ENCODE data around the gene DNMT3A.

The DNMT3A gene

GRCh38 chr2:25201794-25202193 lies 139.9 kb downstream of the DNMT3A start:
- Histone ChIP-seq H2AFZ (ENCODE audit: low read depth, low read length) (no peak overlapping the region), H3K27me3 (ENCODE audit: insufficient read depth, low read length, poor library complexity) (no peaks in the 10 kb centered on the region), H4K20me1 (ENCODE audit: insufficient read depth, low read length) (no peaks in the 10 kb centered on the region), H3K79me2 (ENCODE audit: insufficient read depth, low read length) (no peaks in the 10 kb centered on the region), H3K27ac (ENCODE audit: low read length) (no peak overlapping the region), H3K4me2 (ENCODE audit: insufficient read depth, low read length) (no peak overlapping the region), H3K9me3 (ENCODE audit: insufficient read depth, low read length, severe bottlenecking) (no peaks in the 10 kb centered on the region), H3K4me3 (ENCODE audit: low read depth in 1 of 2, low read length in 2 of 2) (no peak overlapping the region), H3K9ac (ENCODE audit: low read depth, low read length) (no peak overlapping the region), H3K36me3 (ENCODE audit: insufficient read depth, low read length) (no peaks in the 10 kb centered on the region), H3K4me1 (ENCODE audit: insufficient read depth, low read length) (peaks cover 2% of the 10 kb centered on the region)
- DNase-seq (no peak), ATAC-seq (ENCODE audit: insufficient read depth, low read depth) (no peak)
- no peak for TF ChIP-seq EZH2 (IDR thresholded peaks at IDR 0.05; ENCODE audit: borderline replicate concordance, low read depth, low read length, severe bottlenecking)
- TF ChIP-seq CTCF (IDR thresholded peaks at IDR 0.05; ENCODE audit: borderline replicate concordance, extremely low read depth, low read length, poor library complexity, severe bottlenecking), result no peak

- H3K9ac ChIP-seq (ENCODE audit: low read depth, low read length), result no peak overlapping the region
- H3K27me3 ChIP-seq (ENCODE audit: insufficient read depth, low read length, poor library complexity), result no peaks in the 10 kb centered on the region
- H3K4me3 ChIP-seq (ENCODE audit: low read depth in 1 of 2, low read length in 2 of 2), result no peak overlapping the region
- no peak overlapping the region for H3K27ac ChIP-seq (ENCODE audit: low read length)
- TF ChIP-seq CTCF (IDR thresholded peaks at IDR 0.05; ENCODE audit: borderline replicate concordance, extremely low read depth, low read length, poor library complexity, severe bottlenecking) (no peak), EZH2 (IDR thresholded peaks at IDR 0.05; ENCODE audit: borderline replicate concordance, low read depth, low read length, severe bottlenecking) (no peak)
- ATAC-seq (ENCODE audit: insufficient read depth, low read depth), result no peak
- H2AFZ ChIP-seq (ENCODE audit: low read depth, low read length), result no peak overlapping the region
- no peak for DNase-seq
- H3K9me3 ChIP-seq (ENCODE audit: insufficient read depth, low read length, severe bottlenecking), result no peaks in the 10 kb centered on the region
- H3K4me1 ChIP-seq (ENCODE audit: insufficient read depth, low read length), result peaks cover 4% of the 10 kb centered on the region
- H3K4me2 ChIP-seq (ENCODE audit: insufficient read depth, low read length), result no peak overlapping the region
- H3K79me2 ChIP-seq (ENCODE audit: insufficient read depth, low read length), result no peaks in the 10 kb centered on the region
- no peaks in the 10 kb centered on the region for H4K20me1 ChIP-seq (ENCODE audit: insufficient read depth, low read length)
- no peaks in the 10 kb centered on the region for H3K36me3 ChIP-seq (ENCODE audit: insufficient read depth, low read length)
Observed at GRCh38 chr2:25201265-25201664, 140.5 kb downstream of the DNMT3A start.

GRCh38 chr2:25198576-25198975 lies 143.1 kb downstream of the DNMT3A start:
- DNase-seq (no peak), ATAC-seq (ENCODE audit: insufficient read depth, low read depth) (no peak)
- Histone ChIP-seq H4K20me1 (ENCODE audit: insufficient read depth, low read length) (no peaks in the 10 kb centered on the region), H3K4me3 (ENCODE audit: low read depth in 1 of 2, low read length in 2 of 2) (no peak overlapping the region), H3K79me2 (ENCODE audit: insufficient read depth, low read length) (no peaks in the 10 kb centered on the region), H3K27me3 (ENCODE audit: insufficient read depth, low read length, poor library complexity) (no peaks in the 10 kb centered on the region), H3K9me3 (ENCODE audit: insufficient read depth, low read length, severe bottlenecking) (no peaks in the 10 kb centered on the region), H3K4me1 (ENCODE audit: insufficient read depth, low read length) (peaks cover 7% of the 10 kb centered on the region), H3K4me2 (ENCODE audit: insufficient read depth, low read length) (no peak overlapping the region), H2AFZ (ENCODE audit: low read depth, low read length) (no peak overlapping the region), H3K27ac (ENCODE audit: low read length) (no peak overlapping the region), H3K9ac (ENCODE audit: low read depth, low read length) (no peak overlapping the region), H3K36me3 (ENCODE audit: insufficient read depth, low read length) (no peaks in the 10 kb centered on the region)
- no peak for TF ChIP-seq EZH2 (IDR thresholded peaks at IDR 0.05; ENCODE audit: borderline replicate concordance, low read depth, low read length, severe bottlenecking)
- TF ChIP-seq CTCF (IDR thresholded peaks at IDR 0.05; ENCODE audit: borderline replicate concordance, extremely low read depth, low read length, poor library complexity, severe bottlenecking), result no peak

- H3K36me3 ChIP-seq (ENCODE audit: insufficient read depth, low read length), result no peaks in the 10 kb centered on the region
- no peaks in the 10 kb centered on the region for H3K9me3 ChIP-seq (ENCODE audit: insufficient read depth, low read length, severe bottlenecking)
- H2AFZ ChIP-seq (ENCODE audit: low read depth, low read length), result no peak overlapping the region
- ATAC-seq (ENCODE audit: insufficient read depth, low read depth) (no peak), DNase-seq (no peak)
- TF ChIP-seq CTCF (IDR thresholded peaks at IDR 0.05; ENCODE audit: borderline replicate concordance, extremely low read depth, low read length, poor library complexity, severe bottlenecking) (no peak), EZH2 (IDR thresholded peaks at IDR 0.05; ENCODE audit: borderline replicate concordance, low read depth, low read length, severe bottlenecking) (no peak)
- peaks cover 7% of the 10 kb centered on the region for H3K4me1 ChIP-seq (ENCODE audit: insufficient read depth, low read length)
- no peaks in the 10 kb centered on the region for H3K79me2 ChIP-seq (ENCODE audit: insufficient read depth, low read length)
- H3K4me2 ChIP-seq (ENCODE audit: insufficient read depth, low read length), result no peak overlapping the region
- no peaks in the 10 kb centered on the region for H3K27me3 ChIP-seq (ENCODE audit: insufficient read depth, low read length, poor library complexity)
- no peak overlapping the region for H3K9ac ChIP-seq (ENCODE audit: low read depth, low read length)
- H4K20me1 ChIP-seq (ENCODE audit: insufficient read depth, low read length), result no peaks in the 10 kb centered on the region
- H3K4me3 ChIP-seq (ENCODE audit: low read depth in 1 of 2, low read length in 2 of 2), result no peak overlapping the region
- no peak overlapping the region for H3K27ac ChIP-seq (ENCODE audit: low read length)
Observed at GRCh38 chr2:25198209-25198525, 143.6 kb downstream of the DNMT3A start.

Data from DND-41 (cell line).